Thoracic aorta (tissue), 2 donors: Measurements from ENCODE around the gene SECTM1. TPM values are rescaled to one million over a fixed set of nuclear protein-coding genes. Genes with fewer than 3 reads are reported as not detected.

Experiments
- ATAC-seq: fragments of 150-250 bp; one replicate; pipeline ENCODE4 v1.8.0; 2017; ENCODE audit warnings: low read depth; ENCODE audit not compliant: insufficient number of reproducible peaks, low FRiP score
- DNase-seq: peaks from one replicate; pipeline ENCODE4 v3.0.0-alpha.2; 2020; ENCODE audit warnings: low spot score
- H3K27ac ChIP-seq, 2 donors: fragments of 200-600 bp; sonication (generic); 1 replicate in 1 of 2; 2 replicates in 1 of 2; pipeline ENCODE4 v1.5.1; 2016; ENCODE audit warnings: mild to moderate bottlenecking in 2 of 2, moderate library complexity in 2 of 2
- H3K27me3 ChIP-seq: fragments of 200-600 bp; sonication (generic); replicated peaks from 2 replicates; pipeline ENCODE4 v1.6.0; 2016; ENCODE audit warnings: mild to moderate bottlenecking; ENCODE audit not compliant: insufficient read depth
- H3K36me3 ChIP-seq: fragments of 200-600 bp; sonication (generic); one replicate; pipeline ENCODE4 v1.5.1; 2016
- H3K4me1 ChIP-seq, 2 donors: fragments of 200-600 bp; sonication (generic); 1 replicate in 1 of 2; 2 replicates in 1 of 2; pipeline versions ENCODE4 v1.5.1 to v1.6.0; 2016; ENCODE audit warnings: low read depth in 2 of 2, mild to moderate bottlenecking in 1 of 2; ENCODE audit not compliant: control insufficient read depth in 1 of 2
- H3K4me3 ChIP-seq: fragments of 200-600 bp; sonication (generic); 2 replicates; pipeline ENCODE4 v1.5.1; 2016; ENCODE audit warnings: mild to moderate bottlenecking
- H3K9me3 ChIP-seq: fragments of 200-600 bp; sonication (generic); 2 replicates; pipeline ENCODE4 v1.5.1; 2016
- CTCF ChIP-seq: fragments of 200-600 bp; sonication (generic); IDR thresholded peaks from one replicate; pipeline ENCODE4 v1.5.1; 2019; ENCODE audit warnings: antibody characterized with exemption
- total RNA-seq, 2 donors: library from RNA; depleted of rRNA; stranded (reverse); fragments of >200 nt; gene quantifications; one replicate each; pipeline versions ENCODE4 v1.1.0 to v1.2.3, GENCODE V29; 2016

Gene SECTM1
- total RNA-seq, 2 donors from 2014 or later = 16.7 to 32.2 TPM

GRCh38 chr17:82325286-82326180 is 8.0 kb downstream of the SECTM1 start:
- no peak for TF ChIP-seq CTCF
- peaks cover 0 to 12% of the 10 kb centered on the region in 2 donors for H3K4me1 ChIP-seq
- no peak overlapping the region for H3K4me3 ChIP-seq
- ATAC-seq (no peak), DNase-seq (no peak)
- H3K27me3 ChIP-seq = no peaks in the 10 kb centered on the region
- no peaks in the 10 kb centered on the region for H3K36me3 ChIP-seq
- no peak overlapping the region for H3K27ac ChIP-seq
- no peaks in the 10 kb centered on the region for H3K9me3 ChIP-seq

- Histone ChIP-seq H3K9me3 (no peaks in the 10 kb centered on the region), H3K4me3 (no peak overlapping the region), H3K36me3 (no peaks in the 10 kb centered on the region), H3K27me3 (no peaks in the 10 kb centered on the region), H3K27ac (no peak overlapping the region), H3K4me1 (peaks cover 0 to 8% of the 10 kb centered on the region in 2 donors)
- ATAC-seq (no peak), DNase-seq (no peak)
- TF ChIP-seq CTCF = no peak
These were observed 8.8 kb downstream of the SECTM1 start for GRCh38 chr17:82324566-82325285.

GRCh38 chr17:82323514-82324234 is 9.9 kb downstream of the SECTM1 start:
- H3K36me3 ChIP-seq = no peaks in the 10 kb centered on the region
- no peak for ATAC-seq

GRCh38 chr17:82322526-82323453 is 10.8 kb downstream of the SECTM1 start:
- DNase-seq (no peak), ATAC-seq (no peak)
- no peak overlapping the region for H3K4me3 ChIP-seq
- peaks cover 0 to 8% of the 10 kb centered on the region in 2 donors for H3K4me1 ChIP-seq
- TF ChIP-seq CTCF = no peak
- no peak overlapping the region for H3K27ac ChIP-seq
- no peaks in the 10 kb centered on the region for H3K27me3 ChIP-seq
- H3K9me3 ChIP-seq = no peaks in the 10 kb centered on the region
- no peaks in the 10 kb centered on the region for H3K36me3 ChIP-seq

More at GRCh38 chr17:82323514-82324234, 9.9 kb downstream of the SECTM1 start:
- TF ChIP-seq CTCF = no peak
- DNase-seq = no peak
- no peaks in the 10 kb centered on the region for H3K27me3 ChIP-seq
- no peak overlapping the region for H3K27ac ChIP-seq
- H3K4me1 ChIP-seq = peaks cover 0 to 8% of the 10 kb centered on the region in 2 donors
- H3K9me3 ChIP-seq = no peaks in the 10 kb centered on the region
- H3K4me3 ChIP-seq = no peak overlapping the region
